ENCODE measurements around the gene SMO. TPM values are rescaled to one million over a fixed set of nuclear protein-coding genes. Genes with fewer than 3 reads are reported as not detected.

Gene SMO
- total and polyA plus RNA-seq, 2 donors (not counting 1 experiment from before 2014, with no cell fraction given): 0.39 to 1.4 TPM

GRCh38 chr7:129209067-129209926 lies 20.9 kb downstream of the SMO start:
- CTCF ChIA-PET: interaction anchor here (0.6 to 6.8 kb wide), 18 partner anchors 9 to 326 kb away, joined by 3 to 62 read pairs (median 3); no protein-coding TSS in a partner anchor
- no peaks in the 10 kb centered on the region for H3K9me3 Mint-ChIP-seq (ENCODE audit: insufficient read depth)
- no peak overlapping the region for H3K4me3 Mint-ChIP-seq
- intact Hi-C loops (cut with micrococcal nuclease): no loop called here
- no peak overlapping the region for H3K4me2 ChIP-seq (replicated peaks; ENCODE audit: low read depth, low read length, poor library complexity, severe bottlenecking)
- 97% methylated on average over 10 of the region's 15 CpGs for WGBS (ENCODE audit: insufficient coverage)
- TF ChIP-seq, protein P1, sequence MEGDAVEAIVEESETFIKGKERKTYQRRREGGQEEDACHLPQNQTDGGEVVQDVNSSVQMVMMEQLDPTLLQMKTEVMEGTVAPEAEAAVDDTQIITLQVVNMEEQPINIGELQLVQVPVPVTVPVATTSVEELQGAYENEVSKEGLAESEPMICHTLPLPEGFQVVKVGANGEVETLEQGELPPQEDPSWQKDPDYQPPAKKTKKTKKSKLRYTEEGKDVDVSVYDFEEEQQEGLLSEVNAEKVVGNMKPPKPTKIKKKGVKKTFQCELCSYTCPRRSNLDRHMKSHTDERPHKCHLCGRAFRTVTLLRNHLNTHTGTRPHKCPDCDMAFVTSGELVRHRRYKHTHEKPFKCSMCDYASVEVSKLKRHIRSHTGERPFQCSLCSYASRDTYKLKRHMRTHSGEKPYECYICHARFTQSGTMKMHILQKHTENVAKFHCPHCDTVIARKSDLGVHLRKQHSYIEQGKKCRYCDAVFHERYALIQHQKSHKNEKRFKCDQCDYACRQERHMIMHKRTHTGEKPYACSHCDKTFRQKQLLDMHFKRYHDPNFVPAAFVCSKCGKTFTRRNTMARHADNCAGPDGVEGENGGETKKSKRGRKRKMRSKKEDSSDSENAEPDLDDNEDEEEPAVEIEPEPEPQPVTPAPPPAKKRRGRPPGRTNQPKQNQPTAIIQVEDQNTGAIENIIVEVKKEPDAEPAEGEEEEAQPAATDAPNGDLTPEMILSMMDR (IDR thresholded peaks at IDR 0.05): no peak
- H3K9me3 ChIP-seq (ENCODE audit: control extremely low read depth in 1 of 3, control insufficient read depth in 2 of 3, insufficient read depth in 1 of 3, low read length in 2 of 3): no peaks in the 10 kb centered on the region
- no peak overlapping the region for H2AFZ ChIP-seq (ENCODE audit: insufficient read depth, low read depth, low read length, poor library complexity, severe bottlenecking)
- H3K27ac ChIP-seq (ENCODE audit: low read length in 2 of 2): no peak overlapping the region
- POLR2A ChIA-PET: no interaction called here
- no peaks in the 10 kb centered on the region for H3K27me3 ChIP-seq (replicated peaks in 1 of 4; ENCODE audit: control extremely low read depth in 1 of 4, control insufficient read depth in 3 of 4, insufficient read depth in 4 of 4, low read length in 3 of 4)
- no peak overlapping the region for H3K9ac ChIP-seq (ENCODE audit: low read length)
- no peaks in the 10 kb centered on the region for H3K4me1 ChIP-seq (ENCODE audit: control insufficient read depth in 2 of 2, insufficient read depth in 2 of 2, low read length in 2 of 2)
- no peaks in the 10 kb centered on the region for H4K20me1 ChIP-seq (ENCODE audit: control insufficient read depth, insufficient read depth, low read length, poor library complexity, severe bottlenecking)
- no peaks in the 10 kb centered on the region for H3K79me2 ChIP-seq (ENCODE audit: control insufficient read depth, insufficient read depth, low read length)
- DNase-seq (no peak), ATAC-seq (ENCODE audit: low read depth) (no peak)
- no peak overlapping the region for H3K4me3 ChIP-seq (ENCODE audit: control extremely low read depth in 1 of 5, extremely low read depth in 1 of 5, insufficient read depth in 1 of 5, low read depth in 2 of 5, low read length in 4 of 5)
- no peaks in the 10 kb centered on the region for H3K36me3 ChIP-seq (replicated peaks in 1 of 2; ENCODE audit: control extremely low read depth in 1 of 2, control insufficient read depth in 1 of 2, extremely low read depth in 1 of 2, insufficient read depth in 2 of 2, low read length in 1 of 2)
- H3K4me1 Mint-ChIP-seq: peaks cover 3% of the 10 kb centered on the region
- H3K27me3 Mint-ChIP-seq: no peaks in the 10 kb centered on the region
- no peak overlapping the region for H3K27ac Mint-ChIP-seq

DNA sequence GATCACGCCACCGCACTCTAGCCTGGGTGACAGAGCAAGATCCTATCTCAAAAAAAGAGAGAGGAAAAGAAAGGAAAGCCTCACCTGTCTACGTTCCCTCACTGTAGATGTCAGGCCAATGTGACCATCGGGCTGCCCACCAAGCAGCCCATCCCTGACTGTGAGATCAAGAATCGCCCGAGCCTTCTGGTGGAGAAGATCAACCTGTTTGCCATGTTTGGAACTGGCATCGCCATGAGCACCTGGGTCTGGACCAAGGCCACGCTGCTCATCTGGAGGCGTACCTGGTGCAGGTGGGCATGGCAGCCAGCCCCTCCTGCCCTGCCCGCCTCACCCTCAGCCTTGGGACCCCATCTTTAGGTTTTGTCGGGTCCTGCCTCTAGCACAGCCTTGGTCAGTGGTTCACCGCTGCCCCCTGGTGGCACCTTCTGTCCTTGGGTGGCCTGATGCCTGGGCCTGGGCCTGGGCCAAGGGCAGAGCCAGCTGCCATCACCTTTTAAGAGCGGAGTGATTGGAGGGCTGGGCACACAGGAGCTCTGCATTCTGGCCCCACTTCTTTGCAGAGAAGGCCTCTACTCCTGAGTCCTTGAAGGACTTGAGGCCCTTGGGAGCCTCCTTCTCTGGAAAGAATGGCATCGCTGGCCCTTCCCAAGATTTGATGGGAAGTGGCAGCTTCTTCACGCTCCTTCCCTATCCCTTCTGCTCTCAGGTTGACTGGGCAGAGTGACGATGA lies 22.0 kb downstream of the SMO start:
- DNase-seq (peak; percentile 82), ATAC-seq (ENCODE audit: low read depth) (peak; percentile 90)
- Histone ChIP-seq H3K9me3 (ENCODE audit: control extremely low read depth in 1 of 3, control insufficient read depth in 2 of 3, insufficient read depth in 1 of 3, low read length in 2 of 3) (no peaks in the 10 kb centered on the region), H3K36me3 (replicated peaks in 1 of 2; ENCODE audit: control extremely low read depth in 1 of 2, control insufficient read depth in 1 of 2, extremely low read depth in 1 of 2, insufficient read depth in 2 of 2, low read length in 1 of 2) (no peaks in the 10 kb centered on the region), H3K27me3 (replicated peaks in 1 of 4; ENCODE audit: control extremely low read depth in 1 of 4, control insufficient read depth in 3 of 4, insufficient read depth in 4 of 4, low read length in 3 of 4) (no peaks in the 10 kb centered on the region), H3K4me3 (ENCODE audit: control extremely low read depth in 1 of 5, extremely low read depth in 1 of 5, insufficient read depth in 1 of 5, low read depth in 2 of 5, low read length in 4 of 5) (no peak overlapping the region), H3K9ac (ENCODE audit: low read length) (no peak overlapping the region), H3K4me2 (replicated peaks; ENCODE audit: low read depth, low read length, poor library complexity, severe bottlenecking) (no peak overlapping the region), H2AFZ (ENCODE audit: insufficient read depth, low read depth, low read length, poor library complexity, severe bottlenecking) (no peak overlapping the region), H4K20me1 (ENCODE audit: control insufficient read depth, insufficient read depth, low read length, poor library complexity, severe bottlenecking) (no peaks in the 10 kb centered on the region), H3K27ac (ENCODE audit: low read length in 2 of 2) (no peak overlapping the region), H3K4me1 (ENCODE audit: control insufficient read depth in 2 of 2, insufficient read depth in 2 of 2, low read length in 2 of 2) (no peaks in the 10 kb centered on the region), H3K79me2 (ENCODE audit: control insufficient read depth, insufficient read depth, low read length) (no peaks in the 10 kb centered on the region)
- no peak overlapping the region for H3K4me3 Mint-ChIP-seq
- TF ChIP-seq EZH2 (IDR thresholded peaks at IDR 0.05; ENCODE audit: borderline replicate concordance, insufficient read depth, low read depth, low read length, poor library complexity, severe bottlenecking): no peak
- TF ChIP-seq, protein P1 (IDR thresholded peaks at IDR 0.05): peak; percentile 84
- POLR2A ChIA-PET: no interaction called here
- peaks cover 3% of the 10 kb centered on the region for H3K4me1 Mint-ChIP-seq
- H3K27ac Mint-ChIP-seq: no peak overlapping the region
- CTCF ChIA-PET: interaction anchor here (0.6 to 6.8 kb wide), 28 partner anchors 12 to 983 kb away, joined by 3 to 62 read pairs (median 5); no protein-coding TSS in a partner anchor
- no peaks in the 10 kb centered on the region for H3K9me3 Mint-ChIP-seq (ENCODE audit: insufficient read depth)
- WGBS (ENCODE audit: insufficient coverage): 79% methylated on average over 16 of the region's 16 CpGs
- no peaks in the 10 kb centered on the region for H3K27me3 Mint-ChIP-seq
- intact Hi-C loops (cut with micrococcal nuclease): loop anchor here (1.0 kb wide), 2 partner anchors 46 to 119 kb away; no protein-coding TSS in a partner anchor
